GM18861 (cell line): ENCODE data around the gene KAZN.

ENCODE experiments used
- ATAC-seq: cut with Tn5 transposase; IDR thresholded peaks from one replicate; pipeline ENCODE4 v1.9.1; 2021; ENCODE audit not compliant: unreplicated experiment

Gene KAZN

GRCh38 chr1:14845851-14846250 is 247.4 kb downstream of the KAZN start:
- no peak for ATAC-seq

- no peak for ATAC-seq
Measured at GRCh38 chr1:14846688-14847087, 248.2 kb downstream of the KAZN start.

GRCh38 chr1:14848203-14848602 is 249.7 kb downstream of the KAZN start:
- no peak for ATAC-seq

DNA sequence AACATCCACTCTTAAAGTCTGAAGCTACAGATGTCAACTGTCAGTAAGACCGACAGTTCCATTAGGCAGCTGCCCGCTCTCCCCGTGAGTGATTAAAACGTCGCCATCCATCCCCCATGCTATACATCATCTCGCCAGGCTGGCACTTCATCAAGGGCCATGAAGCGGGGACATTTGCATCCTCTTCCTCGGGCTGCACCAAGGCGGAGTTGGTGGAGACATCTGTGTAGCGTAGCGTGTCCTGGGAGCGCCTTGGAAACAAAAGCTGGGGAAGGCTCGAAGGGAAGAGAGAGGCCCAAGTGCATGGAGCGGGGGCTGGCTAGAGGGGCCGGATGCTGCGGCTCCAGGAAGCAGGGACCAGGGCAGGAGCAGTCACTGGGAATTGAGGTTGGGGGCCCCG is 250.1 kb downstream of the KAZN start:
- no peak for ATAC-seq

DNA sequence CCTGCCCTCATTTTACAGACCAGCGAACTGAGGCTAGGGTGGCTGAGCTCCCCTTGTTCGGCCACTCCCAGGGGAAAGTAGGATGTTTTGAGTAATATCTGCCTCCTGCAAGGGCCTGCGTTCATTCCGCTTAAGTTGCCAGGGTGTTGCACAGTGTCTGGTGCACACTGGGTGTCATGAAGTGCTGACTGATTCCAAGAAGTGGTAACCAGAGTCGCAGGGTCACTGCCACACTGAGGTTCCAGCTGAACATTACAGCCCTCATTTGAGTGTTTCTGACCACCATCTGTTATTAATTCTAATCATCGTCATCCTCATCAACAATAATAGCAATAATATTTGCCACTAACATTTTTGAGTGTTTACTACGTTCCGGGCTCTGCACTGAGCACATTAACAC is 250.6 kb downstream of the KAZN start:
- ATAC-seq: no peak

DNA sequence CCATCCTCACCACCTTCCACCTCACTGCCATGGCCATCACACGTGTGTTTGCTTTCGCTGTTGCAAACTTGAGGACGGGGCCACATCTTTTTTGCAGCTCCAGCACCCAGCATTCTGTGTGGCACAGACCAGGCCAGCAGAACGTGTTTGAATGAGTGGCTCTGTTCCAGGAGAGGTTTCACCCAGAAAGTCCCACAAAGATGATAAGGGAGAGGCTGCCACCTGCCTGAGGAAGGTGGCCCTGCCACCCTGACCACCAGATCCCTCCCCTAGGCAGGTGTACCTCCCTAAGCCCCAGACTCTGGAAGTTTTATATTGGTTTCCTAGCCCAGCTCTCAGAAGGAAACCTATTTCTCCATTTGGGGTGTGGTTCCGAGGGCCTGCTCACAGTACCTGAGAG is 252.1 kb downstream of the KAZN start:
- no peak for ATAC-seq

- ATAC-seq: no peak
Measured at GRCh38 chr1:14851760-14852159, 253.3 kb downstream of the KAZN start.

GRCh38 chr1:14852291-14852690 is 253.8 kb downstream of the KAZN start:
- no peak for ATAC-seq

- ATAC-seq: no peak
Measured at GRCh38 chr1:14853518-14853917, 255.0 kb downstream of the KAZN start.

DNA sequence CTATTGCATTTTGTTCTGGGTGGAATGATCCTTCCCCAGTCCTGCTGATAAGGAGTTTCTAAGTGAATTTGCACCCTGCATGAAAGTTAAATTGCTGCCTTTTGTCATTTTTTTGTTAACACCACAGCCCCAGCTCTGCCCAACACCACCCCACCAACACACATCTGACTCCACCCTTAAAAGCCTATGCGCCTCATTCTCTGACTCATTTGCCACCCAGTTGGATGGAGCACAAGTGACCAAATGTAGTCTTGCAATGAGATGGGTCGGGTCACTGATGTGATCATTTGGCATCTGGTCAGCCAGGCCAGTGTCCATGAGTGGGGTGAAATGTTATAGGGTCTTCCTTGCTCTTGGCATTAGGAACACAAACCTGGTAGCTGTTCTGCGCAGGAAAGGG is 256.8 kb downstream of the KAZN start:
- no peak for ATAC-seq

DNA sequence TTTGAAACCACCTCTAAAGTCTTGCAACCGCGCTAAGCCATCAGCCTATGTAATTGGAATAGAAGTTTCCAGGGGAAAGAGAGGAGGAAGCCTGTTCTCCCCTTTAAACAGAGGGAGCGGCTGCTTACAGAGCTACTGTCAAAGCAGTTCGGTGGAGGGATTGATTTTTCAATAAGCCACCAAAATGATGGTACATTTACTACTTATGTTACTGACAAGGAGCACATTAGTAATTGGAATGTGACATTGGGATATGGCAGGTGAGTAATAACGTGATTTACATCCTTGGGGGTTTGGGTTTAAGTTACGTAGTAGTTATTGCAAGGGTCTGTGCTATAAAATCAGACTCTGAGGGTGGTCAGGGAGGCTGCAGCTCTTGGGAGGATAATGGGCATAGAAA is 257.3 kb downstream of the KAZN start:
- ATAC-seq: no peak

DNA sequence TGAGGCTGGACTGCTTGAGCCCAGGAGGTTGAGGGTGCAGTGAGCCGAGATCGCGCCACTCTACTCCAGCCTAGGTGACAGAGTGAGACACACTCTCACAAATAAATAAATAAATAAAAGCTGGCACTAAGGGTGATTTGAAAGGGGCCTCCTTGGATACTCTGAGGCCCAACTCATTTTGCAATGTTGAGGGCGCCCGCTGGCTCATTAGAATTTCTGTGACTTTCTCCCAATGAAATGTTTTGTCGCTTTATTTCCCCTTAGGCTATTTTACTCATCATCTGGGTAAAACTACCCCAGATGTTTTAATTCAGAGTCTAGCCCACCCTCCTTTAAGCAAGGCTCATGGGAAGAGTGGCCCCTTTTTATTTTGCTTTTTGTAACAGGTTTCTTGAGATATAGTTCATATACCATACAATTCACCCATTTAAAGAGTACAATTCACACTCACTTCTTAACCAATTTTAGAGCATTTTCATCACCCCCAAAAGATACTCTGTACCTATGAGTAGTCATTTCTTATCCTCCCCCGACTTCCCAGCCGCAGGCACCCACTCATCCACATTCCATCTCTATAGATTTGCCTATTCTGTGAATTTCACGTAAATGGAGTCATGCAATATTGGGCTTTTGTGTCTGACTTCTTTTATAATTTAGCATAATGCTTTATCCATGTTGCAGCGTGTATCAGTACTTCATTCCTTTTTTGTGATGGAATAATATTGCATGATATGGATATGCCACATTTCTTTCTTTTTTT is 259.1 kb downstream of the KAZN start:
- no peak for ATAC-seq

DNA sequence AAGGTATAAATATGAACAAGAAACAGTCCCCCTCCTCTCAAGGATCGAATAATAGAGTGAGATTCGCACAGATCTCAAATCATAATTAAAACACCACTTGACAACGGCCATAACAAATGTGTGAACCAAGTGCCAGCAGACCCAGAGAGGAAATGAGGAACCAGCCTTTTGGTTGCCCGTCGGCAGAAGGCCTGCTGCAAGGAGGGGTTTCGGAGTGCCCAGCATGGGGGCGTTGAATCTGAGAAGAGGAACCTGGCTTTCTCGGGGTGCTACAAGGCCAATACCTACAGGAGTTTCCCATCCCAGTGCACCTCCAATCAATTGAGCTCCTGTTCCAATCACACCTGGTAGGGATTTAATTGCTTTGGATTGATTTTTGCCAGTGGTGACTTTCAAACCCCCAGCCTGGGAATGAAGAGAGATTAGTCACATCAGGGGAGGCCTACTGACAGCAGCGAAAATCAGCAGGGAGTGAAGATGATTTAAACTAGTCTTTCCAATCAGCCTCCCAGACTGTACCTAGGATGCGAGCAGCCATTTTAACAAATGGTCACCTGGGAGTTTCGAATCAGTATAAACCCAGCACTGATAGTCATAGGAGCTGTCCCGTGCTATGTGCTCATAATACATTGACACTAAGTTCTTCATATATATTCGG is 263.8 kb downstream of the KAZN start:
- no peak for ATAC-seq

- ATAC-seq: no peak
Measured at GRCh38 chr1:14865106-14865505, 266.6 kb downstream of the KAZN start.

- ATAC-seq: no peak
Measured at GRCh38 chr1:14866911-14867612, 268.6 kb downstream of the KAZN start.

GRCh38 chr1:14869187-14869586 is 270.7 kb downstream of the KAZN start:
- ATAC-seq: no peak

GRCh38 chr1:14871218-14871970 is 272.9 kb downstream of the KAZN start:
- ATAC-seq: no peak

DNA sequence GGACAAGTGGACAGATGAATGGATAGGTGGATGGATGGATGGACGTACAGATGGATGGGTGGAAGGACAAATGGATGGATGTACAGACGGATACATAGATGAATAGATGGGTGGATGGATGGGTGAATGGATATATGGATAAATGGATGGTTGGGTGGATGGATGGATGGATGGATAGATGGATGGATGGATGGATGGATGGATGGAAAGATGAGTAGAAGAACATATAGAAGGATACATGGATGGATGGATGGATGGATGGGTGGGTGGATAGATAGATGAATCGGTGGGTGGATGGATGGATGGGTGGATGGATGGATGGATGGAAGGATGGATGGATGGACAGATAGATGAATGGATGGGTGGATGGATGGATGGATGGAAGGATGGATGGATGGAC is 274.3 kb downstream of the KAZN start:
- no peak for ATAC-seq

GRCh38 chr1:14873677-14874076 is 275.2 kb downstream of the KAZN start:
- ATAC-seq: no peak

DNA sequence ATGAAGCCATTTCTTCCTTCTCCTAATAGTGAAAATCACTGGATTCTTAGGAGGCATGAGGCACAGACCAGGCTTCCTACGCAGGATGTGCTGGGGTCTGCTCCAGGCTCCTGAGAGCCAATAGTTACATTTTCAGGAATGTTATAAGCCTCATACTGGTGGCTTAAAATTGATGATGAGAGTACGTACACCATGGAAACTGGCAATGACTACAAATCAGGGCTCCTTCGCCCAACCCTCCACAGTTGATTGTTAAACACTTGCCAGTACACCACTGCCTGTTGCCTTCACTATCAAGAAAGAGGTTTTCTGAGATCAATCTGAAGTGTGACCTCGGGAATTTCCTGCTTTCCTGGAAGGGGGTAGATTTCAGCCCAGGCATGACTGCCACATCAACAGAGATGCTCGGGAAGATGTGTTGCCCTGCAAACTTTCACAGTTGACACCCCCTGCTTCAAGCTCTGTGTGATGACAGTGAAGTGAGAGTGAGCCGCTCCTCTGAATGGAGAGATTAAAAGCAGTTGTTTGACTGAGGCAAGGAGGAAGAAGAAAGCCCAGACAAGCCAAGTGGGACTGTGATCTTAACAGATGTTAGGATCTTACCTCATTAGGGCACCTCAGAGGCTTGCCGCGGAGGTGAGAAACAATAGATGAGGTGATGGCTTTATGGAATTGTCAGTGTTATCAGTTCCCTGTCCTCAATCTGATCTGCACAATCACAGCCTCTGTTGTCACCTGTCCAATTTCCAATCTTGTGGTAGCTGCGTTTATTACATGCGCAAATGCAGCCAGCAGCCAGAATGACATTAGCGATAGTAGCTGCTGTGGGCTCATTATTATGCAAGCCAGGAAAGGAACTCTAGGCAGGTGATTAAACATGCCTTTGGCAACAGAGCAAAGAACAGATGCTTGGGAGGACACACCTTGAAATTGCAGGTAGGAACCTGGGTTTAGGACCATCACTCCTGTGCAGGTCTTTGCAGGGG is 277.3 kb downstream of the KAZN start:
- ATAC-seq: no peak
